Parathyroid adenoma (tissue), 2 donors: ENCODE results near the gene PIGU.

Experiments
- H2AFZ ChIP-seq: fragments of 300-600 bp; sonication (generic); one replicate; pipeline ENCODE4 v1.7.0; 2017; ENCODE audit warnings: antibody characterized with exemption, mild to moderate bottlenecking
- H3K27ac ChIP-seq: fragments of 300-600 bp; sonication (generic); one replicate; pipeline ENCODE4 v1.7.0; 2017
- H3K27me3 ChIP-seq: fragments of 300-600 bp; sonication (generic); one replicate; pipeline ENCODE4 v1.7.0; 2017; ENCODE audit warnings: low read length; ENCODE audit not compliant: control insufficient read depth, insufficient read depth
- H3K36me3 ChIP-seq: fragments of 300-600 bp; sonication (generic); one replicate; pipeline ENCODE4 v1.7.0; 2017; ENCODE audit warnings: low read length; ENCODE audit not compliant: control insufficient read depth, insufficient read depth
- H3K4me1 ChIP-seq: fragments of 300-600 bp; sonication (generic); one replicate; pipeline ENCODE4 v1.7.0; 2017; ENCODE audit warnings: control low read depth
- H3K4me2 ChIP-seq: fragments of 300-600 bp; sonication (generic); one replicate; pipeline ENCODE4 v1.7.0; 2017; ENCODE audit warnings: low read length
- H3K4me3 ChIP-seq: fragments of 300-600 bp; sonication (generic); one replicate; pipeline ENCODE4 v1.7.0; 2017; ENCODE audit warnings: low read depth, low read length
- H3K79me2 ChIP-seq: fragments of 300-600 bp; sonication (generic); one replicate; pipeline ENCODE4 v1.7.0; 2017; ENCODE audit warnings: control low read depth
- H3K9ac ChIP-seq: fragments of 300-600 bp; sonication (generic); one replicate; pipeline ENCODE4 v1.7.0; 2017; ENCODE audit warnings: mild to moderate bottlenecking
- H3K9me3 ChIP-seq: fragments of 300-600 bp; sonication (generic); one replicate; pipeline ENCODE4 v1.7.0; 2017; ENCODE audit warnings: low read length; ENCODE audit not compliant: control insufficient read depth
- TF ChIP-seq, protein P1 (sequence below): fragments of 300-600 bp; sonication (generic); IDR thresholded peaks from one replicate; pipeline ENCODE4 v1.7.0; 2017; ENCODE audit warnings: antibody characterized with exemption, mild to moderate bottlenecking
- donor health status: primary hyperparathyroidism.

Gene PIGU

DNA sequence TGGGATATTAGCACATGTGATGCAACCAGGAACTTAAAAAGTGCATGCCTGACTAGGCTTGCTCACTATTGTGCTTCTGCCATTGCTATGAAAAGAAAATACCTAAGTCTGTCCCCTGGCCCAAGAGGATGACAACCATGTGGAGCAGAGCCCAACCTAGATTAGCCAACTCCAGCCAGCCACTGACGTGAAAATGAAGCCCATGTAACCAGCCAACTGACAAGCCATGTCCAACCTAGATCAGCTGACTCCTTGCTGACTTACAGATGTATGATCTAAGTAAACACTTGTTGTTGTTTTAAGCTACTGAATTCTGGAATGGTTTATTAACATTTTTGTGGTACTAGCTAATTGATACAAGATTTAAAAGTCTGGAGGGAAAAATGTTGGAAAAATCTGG, 47.5 kb downstream of the PIGU start:
- TF ChIP-seq, protein P1, sequence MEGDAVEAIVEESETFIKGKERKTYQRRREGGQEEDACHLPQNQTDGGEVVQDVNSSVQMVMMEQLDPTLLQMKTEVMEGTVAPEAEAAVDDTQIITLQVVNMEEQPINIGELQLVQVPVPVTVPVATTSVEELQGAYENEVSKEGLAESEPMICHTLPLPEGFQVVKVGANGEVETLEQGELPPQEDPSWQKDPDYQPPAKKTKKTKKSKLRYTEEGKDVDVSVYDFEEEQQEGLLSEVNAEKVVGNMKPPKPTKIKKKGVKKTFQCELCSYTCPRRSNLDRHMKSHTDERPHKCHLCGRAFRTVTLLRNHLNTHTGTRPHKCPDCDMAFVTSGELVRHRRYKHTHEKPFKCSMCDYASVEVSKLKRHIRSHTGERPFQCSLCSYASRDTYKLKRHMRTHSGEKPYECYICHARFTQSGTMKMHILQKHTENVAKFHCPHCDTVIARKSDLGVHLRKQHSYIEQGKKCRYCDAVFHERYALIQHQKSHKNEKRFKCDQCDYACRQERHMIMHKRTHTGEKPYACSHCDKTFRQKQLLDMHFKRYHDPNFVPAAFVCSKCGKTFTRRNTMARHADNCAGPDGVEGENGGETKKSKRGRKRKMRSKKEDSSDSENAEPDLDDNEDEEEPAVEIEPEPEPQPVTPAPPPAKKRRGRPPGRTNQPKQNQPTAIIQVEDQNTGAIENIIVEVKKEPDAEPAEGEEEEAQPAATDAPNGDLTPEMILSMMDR, result no peak
- Histone ChIP-seq H3K4me1 (no peaks in the 10 kb centered on the region), H3K36me3 (no peaks in the 10 kb centered on the region), H3K4me3 (no peak overlapping the region), H3K9me3 (no peaks in the 10 kb centered on the region), H2AFZ (no peak overlapping the region), H3K27me3 (no peaks in the 10 kb centered on the region), H3K27ac (no peak overlapping the region), H3K79me2 (no peaks in the 10 kb centered on the region), H3K4me2 (no peak overlapping the region), H3K9ac (no peak overlapping the region)

- Histone ChIP-seq H3K27ac (no peak overlapping the region), H3K9ac (no peak overlapping the region), H3K4me3 (no peak overlapping the region), H3K9me3 (no peaks in the 10 kb centered on the region), H2AFZ (no peak overlapping the region), H3K4me1 (no peaks in the 10 kb centered on the region), H3K36me3 (no peaks in the 10 kb centered on the region), H3K4me2 (no peak overlapping the region), H3K27me3 (no peaks in the 10 kb centered on the region), H3K79me2 (no peaks in the 10 kb centered on the region)
- TF ChIP-seq, protein P1, result no peak
Observed at GRCh38 chr20:34628026-34628425, 48.9 kb downstream of the PIGU start.

GRCh38 chr20:34627458-34627857, 49.4 kb downstream of the PIGU start:
- no peaks in the 10 kb centered on the region for H3K79me2 ChIP-seq
- no peaks in the 10 kb centered on the region for H3K4me1 ChIP-seq
- H3K9me3 ChIP-seq, result no peaks in the 10 kb centered on the region
- H2AFZ ChIP-seq, result no peak overlapping the region
- no peaks in the 10 kb centered on the region for H3K27me3 ChIP-seq
- no peak overlapping the region for H3K4me3 ChIP-seq
- no peak overlapping the region for H3K4me2 ChIP-seq
- no peak overlapping the region for H3K9ac ChIP-seq
- H3K27ac ChIP-seq, result no peak overlapping the region
- TF ChIP-seq, protein P1, result no peak
- no peaks in the 10 kb centered on the region for H3K36me3 ChIP-seq

DNA sequence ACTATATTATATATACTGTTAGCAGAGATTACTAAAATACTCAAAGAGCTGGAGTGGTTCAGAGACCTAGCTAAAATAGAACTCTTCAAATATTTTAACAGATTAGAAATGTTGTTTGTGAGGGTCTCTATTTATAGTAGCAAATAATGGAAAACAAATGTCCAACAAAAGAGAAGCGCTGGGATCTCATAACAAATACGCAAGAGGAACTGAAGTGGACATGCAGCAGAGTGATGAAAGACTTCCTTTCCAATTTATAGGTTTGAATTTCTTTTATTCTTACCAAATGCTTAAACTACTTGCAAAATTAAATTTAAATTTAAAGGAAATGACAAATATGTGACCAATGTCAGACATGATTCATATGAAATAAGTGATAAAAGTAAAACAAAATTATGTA, 49.9 kb downstream of the PIGU start:
- Histone ChIP-seq H3K27ac (no peak overlapping the region), H3K9ac (no peak overlapping the region), H3K4me1 (no peaks in the 10 kb centered on the region), H3K36me3 (no peaks in the 10 kb centered on the region), H3K4me3 (no peak overlapping the region), H3K9me3 (no peaks in the 10 kb centered on the region), H2AFZ (no peak overlapping the region), H3K27me3 (no peaks in the 10 kb centered on the region), H3K4me2 (no peak overlapping the region), H3K79me2 (no peaks in the 10 kb centered on the region)
- TF ChIP-seq, protein P1, result no peak

- H3K4me2 ChIP-seq, result no peak overlapping the region
- no peak overlapping the region for H2AFZ ChIP-seq
- no peaks in the 10 kb centered on the region for H3K27me3 ChIP-seq
- H3K79me2 ChIP-seq, result no peaks in the 10 kb centered on the region
- no peak overlapping the region for H3K9ac ChIP-seq
- H3K4me1 ChIP-seq, result no peaks in the 10 kb centered on the region
- TF ChIP-seq, protein P1, result no peak
- H3K4me3 ChIP-seq, result no peak overlapping the region
- no peaks in the 10 kb centered on the region for H3K36me3 ChIP-seq
- H3K9me3 ChIP-seq, result no peaks in the 10 kb centered on the region
- H3K27ac ChIP-seq, result no peak overlapping the region
Observed at GRCh38 chr20:34624629-34625028, 52.3 kb downstream of the PIGU start.
